Natural killer cell (primary cell): ENCODE results near the gene MARCHF10. TPM values are rescaled to one million over a fixed set of nuclear protein-coding genes. Genes with fewer than 3 reads are reported as not detected.
"Not testable (repeated sequence)": the region's sequence is repeated elsewhere in the genome, so short reads cannot be mapped to it uniquely, and the experiment has no call there.

ENCODE experiments used
- ATAC-seq, 3 donors: fragments of 150-1000 bp in 2 of 3; fragments of 200-7000 bp in 1 of 3; cut with Tn5 transposase; 1 replicate in 1 of 3; 2 replicates in 2 of 3; pipeline ENCODE4 v1.10.0; 2021; ENCODE audit warnings: mild to moderate bottlenecking in 2 of 3, moderate library complexity in 2 of 3
- DNase-seq, 2 donors: peaks; one replicate each; pipeline versions ENCODE4 v3.0.0 to v3.0.0-alpha.2; 2013 to 2021; ENCODE audit warnings: mixed read lengths in 1 of 2
- H3K27ac ChIP-seq: one replicate; pipeline ENCODE4 v1.5.1; 2013; ENCODE audit warnings: mild to moderate bottlenecking, low read length
- H3K27me3 ChIP-seq: one replicate; pipeline ENCODE4 v1.6.1; 2013; ENCODE audit warnings: low read length; ENCODE audit not compliant: control insufficient read depth, insufficient read depth
- H3K36me3 ChIP-seq: one replicate; pipeline ENCODE4 v1.6.1; 2013; ENCODE audit warnings: low read length; ENCODE audit not compliant: control insufficient read depth, insufficient read depth
- H3K4me1 ChIP-seq: one replicate; pipeline ENCODE4 v1.6.1; 2013; ENCODE audit warnings: low read length; ENCODE audit not compliant: control insufficient read depth, insufficient read depth
- H3K4me3 ChIP-seq: one replicate; pipeline ENCODE4 v1.5.1; 2013; ENCODE audit warnings: low read length
- H3K9me3 ChIP-seq: one replicate; pipeline ENCODE4 v1.6.1; 2013; ENCODE audit warnings: low read length; ENCODE audit not compliant: control insufficient read depth, insufficient read depth
- H3K27ac Mint-ChIP-seq, 2 donors: one replicate each; pipeline ENCODE4 v1.8.0; 2022; ENCODE audit warnings: mild to moderate bottlenecking in 2 of 2, mixed read lengths in 2 of 2, moderate library complexity in 1 of 2
- H3K27me3 Mint-ChIP-seq, 2 donors: one replicate each; pipeline ENCODE4 v1.8.0; 2022; ENCODE audit warnings: low read depth in 2 of 2, mixed read lengths in 2 of 2
- H3K36me3 Mint-ChIP-seq: one replicate; pipeline ENCODE4 v1.8.0; 2022; ENCODE audit warnings: mixed read lengths
- H3K4me1 Mint-ChIP-seq, 2 donors: one replicate each; pipeline ENCODE4 v1.8.0; 2022; ENCODE audit warnings: mixed read lengths in 2 of 2
- H3K4me3 Mint-ChIP-seq: one replicate; pipeline ENCODE4 v1.8.0; 2022; ENCODE audit warnings: mild to moderate bottlenecking, moderate library complexity, mixed read lengths
- H3K9me3 Mint-ChIP-seq, 2 donors: one replicate each; pipeline ENCODE4 v1.8.0; 2022; ENCODE audit warnings: mixed read lengths in 2 of 2
- CTCF ChIP-seq: fragments of 200-600 bp; IDR thresholded peaks from one replicate; pipeline ENCODE4 v1.8.0; 2022; ENCODE audit warnings: antibody characterized with exemption
- WGBS: methylation state at CpG from one replicate; pipeline ENCODE4 v1.1.7; 2013; ENCODE audit warnings: missing lambda C conversion rate; ENCODE audit not compliant: insufficient coverage; 5-methylcytosine and 5-hydroxymethylcytosine counted together
- intact Hi-C: fragments of 100-400 bp; cut with micrococcal nuclease; formaldehyde crosslinking; loops from one replicate; pipeline ENCODE4 v1.14.2; 2022
- total RNA-seq, 4 donors: library from RNA; stranded (reverse); fragments of 120-200 nt in 1 of 4; gene quantifications; one replicate each; pipeline versions ENCODE4 v1.2.3 to v1.2.4, GENCODE V29; 2013 to 2022

The MARCHF10 gene
- total RNA-seq, 3 donors from 2014 or later (not counting 1 experiment from before 2014, with no cell fraction given): 0.35 to 1.2 (median 0.40) TPM

DNA sequence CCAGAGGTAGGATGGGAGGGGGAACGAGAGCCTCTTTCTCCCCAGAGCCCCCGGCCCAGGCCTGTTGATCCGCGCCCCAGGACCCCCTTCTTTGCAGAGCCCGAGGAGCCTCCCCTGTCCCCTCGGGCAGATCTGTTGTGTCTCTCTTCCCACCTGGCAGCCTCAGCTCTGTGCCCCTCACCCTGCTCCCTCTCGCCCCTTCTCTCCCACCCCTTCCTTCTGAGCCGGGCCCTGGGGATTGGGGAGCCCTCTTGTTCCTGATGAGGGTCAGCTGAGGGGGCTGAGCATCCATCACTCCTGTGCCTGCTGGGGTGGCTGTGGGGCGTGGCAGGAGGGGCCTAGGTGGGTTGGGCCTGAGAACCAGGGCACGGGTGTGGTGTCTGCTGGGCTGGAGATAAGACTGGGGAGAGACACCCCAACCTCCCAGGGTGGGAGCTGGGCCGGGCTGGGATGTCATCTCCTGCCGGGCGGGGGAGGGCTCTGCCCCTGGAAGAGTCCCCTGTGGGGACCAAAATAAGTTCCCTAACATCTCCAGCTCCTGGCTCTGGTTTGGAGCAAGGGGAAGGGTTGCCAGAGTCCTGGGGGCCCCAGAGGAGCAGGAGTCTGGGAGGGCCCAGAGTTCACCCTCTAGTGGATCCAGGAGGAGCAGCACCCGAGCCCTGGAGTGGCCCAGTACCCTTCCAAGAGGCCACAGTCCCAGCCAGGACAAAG is 115.2 kb downstream of the MARCHF10 start:
- WGBS: 81% methylated on average over 12 of the region's 14 CpGs

DNA sequence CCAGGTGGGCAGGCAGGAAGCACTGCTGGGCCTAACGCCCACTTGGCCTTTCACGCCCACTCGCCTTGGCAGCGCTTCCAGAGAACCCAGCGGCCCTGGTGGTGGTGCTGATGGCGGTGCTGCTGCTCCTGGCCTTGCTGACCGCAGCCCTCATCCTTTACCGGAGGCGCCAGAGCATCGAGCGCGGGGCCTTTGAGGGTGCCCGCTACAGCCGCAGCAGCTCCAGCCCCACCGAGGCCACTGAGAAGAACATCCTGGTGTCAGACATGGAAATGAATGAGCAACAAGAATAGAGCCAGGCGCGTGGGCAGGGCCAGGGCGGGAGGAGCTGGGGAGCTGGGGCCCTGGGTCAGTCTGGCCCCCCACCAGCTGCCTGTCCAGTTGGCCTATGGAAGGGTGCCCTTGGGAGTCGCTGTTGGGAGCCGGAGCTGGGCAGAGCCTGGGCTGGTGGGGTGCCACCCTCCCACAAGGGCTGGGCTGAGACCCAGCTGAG is 115.9 kb downstream of the MARCHF10 start:
- Histone ChIP-seq H3K4me3 (no peak overlapping the region), H3K4me1 (no peaks in the 10 kb centered on the region), H3K9me3 (no peaks in the 10 kb centered on the region), H3K27me3 (no peaks in the 10 kb centered on the region), H3K27ac (no peak overlapping the region), H3K36me3 (no peaks in the 10 kb centered on the region)
- no peak for DNase-seq
- Mint-ChIP-seq H3K9me3 (no peaks in the 10 kb centered on the region), H3K4me3 (no peak overlapping the region), H3K27ac (no peak overlapping the region), H3K4me1 (no peaks in the 10 kb centered on the region), H3K36me3 (no peaks in the 10 kb centered on the region), H3K27me3 (no peaks in the 10 kb centered on the region)
- no peak for ATAC-seq
- intact Hi-C loops: no loop called here
- no peak for TF ChIP-seq CTCF
- 92% methylated on average over 20 of the region's 20 CpGs for WGBS

More for the DNA sequence above, 115.2 kb downstream of the MARCHF10 start:
- no peak for ATAC-seq
- no peak overlapping the region for H3K27ac ChIP-seq
- H3K4me1 ChIP-seq: no peaks in the 10 kb centered on the region
- no peaks in the 10 kb centered on the region for H3K4me1 Mint-ChIP-seq
- no peak overlapping the region for H3K4me3 Mint-ChIP-seq
- H3K27ac Mint-ChIP-seq: no peak overlapping the region
- no peaks in the 10 kb centered on the region for H3K27me3 ChIP-seq
- no peak for TF ChIP-seq CTCF
- intact Hi-C loops: no loop called here
- no peak overlapping the region for H3K4me3 ChIP-seq
- H3K36me3 ChIP-seq: no peaks in the 10 kb centered on the region
- no peaks in the 10 kb centered on the region for H3K9me3 Mint-ChIP-seq
- no peaks in the 10 kb centered on the region for H3K36me3 Mint-ChIP-seq
- no peaks in the 10 kb centered on the region for H3K27me3 Mint-ChIP-seq
- H3K9me3 ChIP-seq: no peaks in the 10 kb centered on the region
- no peak for DNase-seq

- H3K4me3 Mint-ChIP-seq, intact Hi-C loops, H3K4me1 Mint-ChIP-seq, H3K27ac Mint-ChIP-seq, H3K27ac ChIP-seq, H3K4me3 ChIP-seq, H3K4me1 ChIP-seq, H3K27me3 ChIP-seq, H3K9me3 ChIP-seq, H3K36me3 ChIP-seq, DNase-seq, H3K9me3 Mint-ChIP-seq, H3K36me3 Mint-ChIP-seq, ATAC-seq, H3K27me3 Mint-ChIP-seq: not testable (repeated sequence)
- 88% methylated on average over 8 of the region's 8 CpGs for WGBS
These were observed 116.6 kb downstream of the MARCHF10 start for GRCh38 chr17:62691589-62691915.

DNA sequence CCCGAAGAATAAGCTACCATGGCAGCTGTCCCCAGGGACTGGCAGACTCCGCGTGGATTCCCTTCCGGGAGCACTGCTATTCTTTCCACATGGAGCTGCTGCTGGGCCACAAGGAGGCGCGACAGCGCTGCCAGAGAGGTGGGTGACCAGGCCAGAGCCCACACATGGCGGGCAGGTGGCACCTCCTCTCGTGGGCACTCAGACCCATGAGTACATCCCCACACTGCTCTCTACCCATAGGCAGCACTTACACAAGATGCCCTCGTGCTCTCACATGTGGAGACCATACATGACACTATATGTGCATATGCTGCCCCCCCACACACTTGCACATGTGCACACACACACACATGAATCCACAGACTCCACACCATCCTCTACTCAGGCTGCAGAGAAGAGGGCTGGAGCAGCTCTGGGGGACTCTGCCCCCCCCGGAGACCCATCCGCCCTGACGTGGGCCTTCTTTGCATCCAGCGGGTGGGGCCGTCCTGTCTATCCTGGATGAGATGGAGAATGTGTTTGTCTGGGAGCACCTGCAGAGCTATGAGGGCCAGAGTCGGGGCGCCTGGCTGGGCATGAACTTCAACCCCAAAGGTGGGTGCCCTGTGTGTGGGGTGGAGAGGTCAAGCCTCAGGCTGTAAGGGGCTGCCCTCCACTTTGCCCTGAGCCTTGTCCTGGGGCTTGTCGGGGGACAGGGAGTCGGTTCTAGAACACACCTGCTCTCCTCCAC is 117.8 kb downstream of the MARCHF10 start:
- Mint-ChIP-seq H3K27me3 (no peaks in the 10 kb centered on the region), H3K27ac (no peak overlapping the region), H3K4me1 (no peaks in the 10 kb centered on the region), H3K36me3 (no peaks in the 10 kb centered on the region), H3K4me3 (no peak overlapping the region), H3K9me3 (no peaks in the 10 kb centered on the region)
- TF ChIP-seq CTCF: no peak
- intact Hi-C loops: no loop called here
- no peaks in the 10 kb centered on the region for H3K27me3 ChIP-seq
- no peak for ATAC-seq
- H3K36me3 ChIP-seq: no peaks in the 10 kb centered on the region
- H3K4me1 ChIP-seq: no peaks in the 10 kb centered on the region
- H3K9me3 ChIP-seq: no peaks in the 10 kb centered on the region
- no peak overlapping the region for H3K27ac ChIP-seq
- 96% methylated on average over 19 of the region's 19 CpGs for WGBS
- no peak for DNase-seq
- no peak overlapping the region for H3K4me3 ChIP-seq
